GM20431 (cell line): ENCODE measurements around the gene TPSG1.
"Not testable (repeated sequence)": the region's sequence is repeated elsewhere in the genome, so short reads cannot be mapped to it uniquely, and the experiment has no call there.

ENCODE experiments used
- in situ Hi-C: fragments of 300-500 bp; cut with MseI, MboI; formaldehyde crosslinking; loops from one replicate; pipeline ENCODE4 v1.15.0; 2020; ENCODE audit warnings: low sequenced_read_pairs; ENCODE audit not compliant: unreplicated experiment

TPSG1 gene

DNA sequence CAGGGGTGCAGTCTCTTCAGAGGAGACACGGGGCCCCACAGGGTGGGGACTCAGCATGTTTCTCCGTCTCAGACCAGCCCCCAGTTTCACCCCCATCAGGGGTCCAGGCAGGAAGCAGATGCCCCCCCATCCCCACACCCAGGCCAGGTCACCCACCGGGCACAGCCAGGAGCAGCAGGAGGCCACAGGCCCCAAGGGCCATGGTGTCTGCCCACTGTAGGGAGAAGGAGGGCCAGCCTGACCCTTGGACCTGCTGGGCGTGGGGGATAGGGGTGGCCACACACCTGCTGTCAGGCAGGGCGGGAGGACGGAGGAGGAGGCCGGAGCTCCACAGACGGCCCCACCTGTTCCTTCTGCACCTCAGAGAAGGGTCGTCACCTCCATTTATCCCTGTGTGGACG, at the start of gene TPSG1:
TPSG1 (minus strand) TSS at position 218 of the 401 bp plus-strand sequence; CDS start at position 202, 16 bp downstream.
- in situ Hi-C loops = no loop called here

DNA sequence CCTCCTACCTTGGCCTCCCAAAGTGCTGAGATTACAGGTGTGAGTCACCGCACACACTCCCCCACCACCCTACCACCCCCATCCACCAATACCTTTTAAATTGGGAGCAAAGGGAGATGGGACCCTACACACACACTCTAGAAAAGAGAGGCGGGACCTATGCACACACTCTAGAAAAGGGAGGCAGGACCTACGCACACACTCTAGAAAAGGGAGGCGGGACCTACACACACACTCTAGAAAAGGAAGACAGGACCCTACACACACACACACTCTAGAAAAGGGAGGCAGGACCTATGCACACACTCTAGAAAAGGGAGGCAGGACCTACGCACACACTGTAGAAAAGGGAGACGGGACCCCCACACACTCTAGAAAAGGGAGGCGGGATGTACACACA, 49.7 kb upstream of the TPSG1 start:
- in situ Hi-C loops = no loop called here

DNA sequence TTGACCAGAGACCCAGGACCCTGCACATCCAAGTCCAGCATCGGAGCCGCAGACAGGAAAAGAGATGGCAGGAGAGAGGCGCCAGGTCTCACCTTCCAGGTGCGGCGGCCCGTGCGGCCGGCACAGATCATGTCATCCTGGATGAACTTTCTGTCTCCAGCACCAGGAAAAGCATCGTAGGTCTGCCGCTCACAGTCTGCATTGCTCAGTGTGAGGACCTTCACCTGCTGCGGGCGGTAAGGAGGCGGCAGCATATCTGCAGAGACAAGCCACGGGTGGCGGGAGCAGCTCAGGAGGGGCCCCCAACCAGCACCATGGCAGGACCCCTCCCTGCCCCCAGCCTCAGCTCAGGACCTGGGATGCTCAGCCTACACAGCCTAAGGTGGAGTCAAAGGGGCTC, 48.7 kb upstream of the TPSG1 start:
- in situ Hi-C loops = no loop called here

DNA sequence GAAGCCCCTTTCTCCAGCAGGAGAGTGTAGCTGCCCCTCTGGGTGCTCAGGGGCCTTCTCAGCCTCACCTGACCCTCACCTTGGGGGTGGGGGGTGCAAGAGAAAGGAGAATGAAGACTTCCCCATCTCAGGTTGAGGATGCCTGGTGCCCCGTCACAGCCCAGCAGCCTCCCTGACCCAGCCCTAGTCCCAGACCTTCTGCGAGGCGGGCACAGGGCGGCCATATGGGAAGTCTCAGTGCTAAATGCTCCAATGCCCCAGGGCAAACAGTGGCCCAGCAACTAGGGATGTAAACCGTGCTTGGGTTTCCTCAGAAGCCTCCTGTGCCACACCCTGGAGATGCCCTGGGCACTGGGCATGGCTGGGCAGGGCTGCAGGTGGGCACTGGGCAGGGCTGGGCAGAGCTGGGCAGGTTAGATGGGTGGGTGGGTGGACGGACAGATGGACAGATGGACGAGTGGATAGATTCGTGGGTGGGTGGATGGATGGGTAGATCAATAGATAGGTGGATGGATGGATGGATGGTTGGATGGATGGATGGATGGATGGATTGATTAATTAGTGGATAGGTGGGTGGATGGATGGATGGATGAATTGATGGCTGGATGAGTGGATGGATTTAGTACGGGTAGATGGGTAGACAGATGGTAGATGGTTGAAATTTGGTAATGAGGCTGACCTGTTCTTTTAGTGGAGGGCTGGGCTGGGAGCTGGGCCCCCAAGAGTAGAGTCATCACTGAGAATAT, 47.6 kb upstream of the TPSG1 start:
- in situ Hi-C loops = no loop called here

DNA sequence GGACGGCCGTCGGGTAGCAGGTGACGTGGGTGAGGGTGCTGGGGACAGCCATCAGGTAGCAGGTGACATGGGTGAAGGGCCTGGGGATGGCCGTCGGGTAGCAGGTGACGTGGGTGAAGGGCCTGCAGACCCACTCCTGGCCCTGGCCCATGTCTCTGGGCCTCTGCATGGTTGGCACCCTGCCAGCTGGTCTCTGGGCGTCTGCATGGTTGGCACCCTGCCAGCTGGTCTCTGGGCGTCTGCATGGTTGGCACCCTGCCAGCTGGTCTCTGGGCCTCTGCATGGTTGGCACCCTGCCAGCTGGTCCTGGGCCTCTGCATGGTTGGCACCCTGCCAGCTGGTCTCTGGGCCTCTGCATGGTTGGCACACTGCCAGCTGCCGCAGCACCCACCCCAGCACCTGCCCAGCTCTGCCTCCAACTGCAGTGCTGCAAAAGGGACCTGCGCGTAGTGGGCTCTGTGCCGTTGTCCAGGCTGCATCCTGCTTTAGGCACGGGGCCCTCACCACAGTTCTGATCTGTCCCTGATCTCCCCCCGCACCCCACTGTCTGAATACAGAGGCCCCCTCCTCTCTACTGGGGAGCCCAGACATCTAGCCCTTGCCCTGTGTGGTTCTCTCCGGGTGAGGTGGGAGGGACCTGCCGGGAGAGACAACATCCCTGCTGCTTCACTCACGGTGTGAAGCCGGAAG, 46.8 kb upstream of the TPSG1 start:
- in situ Hi-C loops = not testable (repeated sequence)

DNA sequence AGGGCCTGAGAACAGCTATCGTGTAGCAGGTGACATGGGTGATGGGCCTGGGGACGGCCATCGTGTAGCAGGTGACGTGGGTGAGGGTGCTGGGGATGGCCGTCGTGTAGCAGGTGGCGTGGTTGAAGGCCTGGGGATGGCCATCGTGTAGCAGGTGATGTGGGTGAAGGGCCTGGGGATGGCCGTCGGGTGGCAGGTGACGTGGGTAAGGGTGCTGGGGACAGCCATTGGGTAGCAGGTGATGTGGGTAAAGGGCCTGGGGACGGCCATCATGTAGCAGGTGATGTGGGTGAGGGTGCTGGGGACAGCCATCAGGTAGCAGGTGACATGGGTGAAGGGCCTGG, 46.3 kb upstream of the TPSG1 start:
- in situ Hi-C loops = no loop called here

DNA sequence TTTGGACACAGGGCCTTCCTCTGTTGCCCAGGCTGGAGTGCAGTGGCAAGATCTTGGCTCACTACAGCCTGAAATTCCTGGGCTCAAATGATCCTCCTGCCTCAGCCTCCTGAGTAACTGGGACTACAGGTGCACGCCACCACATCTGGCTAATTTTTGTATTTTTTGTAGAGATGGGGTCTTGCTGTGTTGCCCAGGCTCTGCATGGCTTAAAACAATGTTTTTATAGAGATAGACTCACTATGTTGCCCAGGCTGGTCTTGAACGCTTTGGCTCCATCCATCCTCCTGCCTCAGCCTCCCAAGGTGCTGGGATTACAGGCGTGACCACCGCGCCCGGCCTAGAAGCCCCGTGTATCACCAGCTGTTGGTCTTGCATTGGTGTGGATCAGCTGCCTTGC, 44.4 kb upstream of the TPSG1 start:
- in situ Hi-C loops = not testable (repeated sequence)

DNA sequence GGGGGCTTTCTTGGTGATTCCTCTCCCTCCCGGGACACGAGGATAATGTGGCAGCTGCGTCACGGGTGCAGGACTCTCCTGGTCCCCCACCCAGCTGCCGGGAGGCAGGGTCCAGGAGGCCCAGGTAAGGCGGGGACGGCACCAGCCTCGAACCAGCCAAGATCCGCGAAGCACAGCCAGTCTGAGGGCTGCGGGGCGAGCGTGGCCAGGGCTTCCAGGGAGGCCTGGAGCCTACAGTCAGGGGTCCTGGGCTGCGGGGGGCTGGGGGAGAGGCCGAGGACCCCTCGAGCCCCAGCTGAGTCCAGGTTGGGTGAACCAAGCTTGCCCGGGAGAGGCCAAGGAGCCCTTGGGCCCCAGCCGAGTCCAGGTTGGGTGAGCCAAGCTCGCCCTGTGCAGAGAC, 40.8 kb upstream of the TPSG1 start:
- in situ Hi-C loops = no loop called here

DNA sequence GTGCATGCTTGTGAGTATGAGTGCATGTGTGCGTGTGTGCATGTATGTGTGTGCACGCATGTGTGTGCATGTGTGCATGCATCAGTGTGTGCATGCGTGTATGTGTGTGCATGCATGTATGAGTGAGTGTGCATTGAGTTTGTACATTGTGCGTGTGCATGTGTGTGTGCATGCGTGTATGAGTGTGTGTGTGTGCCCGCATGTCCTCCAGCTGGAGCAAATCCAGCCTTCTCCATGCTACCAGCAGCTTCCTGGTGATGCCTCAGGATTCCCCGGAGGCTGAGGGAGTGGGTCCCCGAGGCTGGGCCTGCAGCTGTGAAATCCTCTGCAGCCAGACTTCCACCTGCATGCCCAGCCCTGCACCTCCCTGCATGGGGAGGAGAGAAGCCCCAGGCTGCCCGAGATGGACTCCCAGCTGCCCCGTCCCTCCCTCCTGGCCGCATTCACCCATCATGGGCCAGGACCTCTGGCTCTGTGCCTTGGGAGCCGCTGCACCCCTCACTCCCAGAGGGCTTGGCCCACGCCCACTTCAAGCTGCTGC, 40.1 kb upstream of the TPSG1 start:
- in situ Hi-C loops = no loop called here

DNA sequence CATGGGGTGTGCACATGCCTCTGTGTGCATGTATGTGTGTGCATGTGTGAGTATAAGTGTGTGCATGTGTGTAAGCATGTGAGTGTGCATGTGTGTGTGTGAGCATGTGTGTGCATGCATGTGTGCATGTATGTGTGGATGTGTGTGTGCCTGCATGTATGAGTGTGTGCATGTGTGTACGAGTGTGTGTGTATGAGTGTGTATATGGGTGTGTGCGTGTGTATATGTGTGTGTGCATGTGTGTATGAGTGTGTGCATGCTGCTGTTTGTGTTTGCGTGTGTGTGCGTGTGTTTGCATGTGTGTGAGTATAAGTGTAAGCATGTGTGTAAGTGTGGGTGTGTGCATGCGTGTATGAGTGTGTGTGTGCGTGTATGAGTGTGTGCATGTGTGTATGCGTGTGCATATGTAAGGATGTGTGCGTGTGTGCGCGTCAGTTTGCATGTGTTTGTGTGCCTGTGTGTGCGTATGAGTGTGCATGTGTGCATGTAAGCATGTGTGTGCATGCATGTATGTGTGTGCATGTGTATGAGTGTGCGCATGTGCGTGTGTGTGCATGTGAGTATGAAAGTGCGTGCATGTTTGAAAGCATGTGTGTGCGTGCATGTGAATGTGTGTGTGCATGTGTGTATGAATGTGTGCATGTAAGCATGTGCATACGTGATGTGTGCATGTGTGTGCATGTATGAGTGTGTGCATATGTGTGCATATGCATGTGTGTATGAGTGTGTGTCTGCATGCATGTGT, 39.4 kb upstream of the TPSG1 start:
- in situ Hi-C loops = no loop called here

DNA sequence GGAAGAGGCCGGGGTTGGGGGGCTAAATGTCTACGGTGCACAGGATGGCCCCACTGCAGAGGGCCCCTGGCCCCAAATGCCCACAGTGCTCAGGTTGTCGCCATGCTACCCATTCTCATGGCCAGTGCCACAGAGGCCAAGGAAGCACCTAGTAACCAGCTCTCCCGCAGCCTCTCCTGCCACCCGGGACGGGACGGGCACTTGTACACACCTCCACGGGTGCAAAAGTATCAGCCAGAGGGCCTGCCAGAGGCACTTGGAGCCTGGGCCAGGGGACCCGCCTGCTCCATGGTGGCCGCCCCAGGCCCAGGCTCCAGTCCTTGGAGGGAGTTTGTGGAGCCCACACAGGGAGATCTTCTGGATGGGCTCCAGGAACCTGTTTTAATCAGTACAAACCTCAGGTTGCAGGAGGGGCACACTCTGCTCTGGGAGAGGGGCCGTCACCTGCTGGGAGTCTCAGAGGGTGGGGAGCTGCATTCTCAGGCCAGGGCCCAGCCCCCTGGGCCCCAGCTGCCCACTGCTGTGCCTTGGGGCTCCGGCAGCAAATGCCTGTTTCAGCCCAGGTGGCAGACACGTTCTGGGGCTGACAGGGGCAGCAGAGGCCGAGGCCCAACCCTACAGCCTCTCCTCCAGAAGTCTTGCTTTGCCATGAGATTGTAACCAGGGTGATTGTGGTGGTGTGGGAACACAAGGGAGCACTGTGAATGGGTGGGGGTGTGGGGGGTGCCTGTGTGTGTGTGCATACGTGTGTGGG, 38.7 kb upstream of the TPSG1 start:
- in situ Hi-C loops = no loop called here

DNA sequence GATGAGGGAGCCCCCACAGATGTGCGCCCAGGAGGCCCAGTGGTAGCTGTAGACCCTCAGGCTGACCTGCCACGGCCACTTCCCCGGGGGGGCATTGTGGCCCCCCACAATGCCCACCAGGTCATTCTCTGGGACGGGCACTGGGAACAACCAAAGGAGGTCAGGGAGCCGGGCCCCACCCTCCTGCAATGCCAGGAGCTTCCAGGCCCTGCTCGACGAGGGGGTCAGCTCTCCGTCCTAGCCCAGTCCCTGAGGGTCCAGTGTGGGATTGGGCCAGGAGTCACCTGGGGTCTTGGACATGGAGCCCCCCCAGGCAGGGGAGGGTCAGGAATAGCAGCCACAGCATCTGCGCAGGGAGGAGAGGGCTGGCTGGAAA, 37.8 kb upstream of the TPSG1 start:
- in situ Hi-C loops = no loop called here

DNA sequence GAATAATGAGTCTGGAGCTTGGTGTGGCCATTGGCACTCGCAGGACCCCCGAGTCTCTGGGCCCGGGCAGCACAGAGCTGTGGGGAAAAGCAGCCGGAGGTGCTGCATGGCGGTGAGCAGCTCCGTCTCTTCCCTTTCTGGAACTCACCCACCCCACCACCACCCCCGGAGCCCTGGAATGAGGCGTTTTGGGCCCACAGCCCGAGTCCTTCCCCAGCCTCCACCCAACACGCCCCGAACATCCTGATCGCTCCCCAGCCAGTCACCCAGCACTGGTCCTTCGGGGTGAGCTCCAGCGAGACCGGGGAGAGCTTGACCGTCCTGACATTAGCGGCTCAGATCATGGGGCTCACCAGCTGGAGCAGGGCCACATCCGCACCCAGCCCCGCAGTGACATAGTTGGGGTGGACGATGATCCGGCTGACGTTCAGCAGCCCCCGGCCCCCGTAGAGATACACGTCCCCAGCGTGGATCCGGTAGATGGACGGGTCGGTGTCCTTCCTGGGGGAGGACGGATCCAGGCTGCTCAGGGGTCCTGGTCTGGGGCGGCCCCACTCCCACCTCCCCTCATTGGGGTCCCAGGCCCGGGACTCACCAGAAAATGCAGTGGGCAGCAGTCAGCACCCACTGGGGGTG, 37.3 kb upstream of the TPSG1 start:
- in situ Hi-C loops = no loop called here

DNA sequence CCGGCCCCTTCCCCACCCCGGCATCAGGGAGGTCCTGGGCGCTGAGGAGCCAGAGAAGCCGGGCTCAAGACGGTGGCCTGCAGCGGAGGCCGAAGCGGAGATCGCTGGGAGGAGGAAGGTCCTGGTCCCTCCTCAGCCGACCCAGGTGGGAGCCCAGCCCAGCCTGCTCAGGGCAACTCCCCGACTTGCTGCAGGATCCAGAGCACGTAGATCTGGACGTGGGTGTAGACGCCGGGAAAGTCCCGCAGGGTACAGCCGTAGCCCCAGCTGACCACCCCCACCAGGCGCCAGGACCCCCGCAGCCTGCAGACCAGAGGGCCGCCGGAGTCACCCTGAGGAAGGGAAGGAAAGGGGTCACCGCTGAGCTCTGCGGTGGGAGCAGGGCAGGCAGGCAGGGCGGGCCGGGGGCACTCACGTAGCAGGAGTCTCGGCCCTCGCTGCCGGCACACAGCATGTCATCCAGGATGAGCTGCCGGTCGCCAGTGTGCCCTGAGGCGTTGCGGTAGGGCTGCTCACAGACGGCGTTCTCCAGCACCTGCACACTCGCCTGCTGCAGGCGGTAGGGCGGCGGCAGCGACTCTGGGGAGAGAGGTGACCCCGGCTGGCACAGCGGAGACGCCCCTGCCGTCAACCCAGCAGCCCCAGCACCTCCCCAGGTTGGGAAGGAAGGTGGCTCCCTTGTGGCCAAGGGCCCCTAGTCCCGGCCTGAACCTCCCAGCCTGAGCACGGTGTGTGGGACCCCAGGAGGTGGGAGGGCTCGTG, 36.2 kb upstream of the TPSG1 start:
- in situ Hi-C loops = no loop called here

DNA sequence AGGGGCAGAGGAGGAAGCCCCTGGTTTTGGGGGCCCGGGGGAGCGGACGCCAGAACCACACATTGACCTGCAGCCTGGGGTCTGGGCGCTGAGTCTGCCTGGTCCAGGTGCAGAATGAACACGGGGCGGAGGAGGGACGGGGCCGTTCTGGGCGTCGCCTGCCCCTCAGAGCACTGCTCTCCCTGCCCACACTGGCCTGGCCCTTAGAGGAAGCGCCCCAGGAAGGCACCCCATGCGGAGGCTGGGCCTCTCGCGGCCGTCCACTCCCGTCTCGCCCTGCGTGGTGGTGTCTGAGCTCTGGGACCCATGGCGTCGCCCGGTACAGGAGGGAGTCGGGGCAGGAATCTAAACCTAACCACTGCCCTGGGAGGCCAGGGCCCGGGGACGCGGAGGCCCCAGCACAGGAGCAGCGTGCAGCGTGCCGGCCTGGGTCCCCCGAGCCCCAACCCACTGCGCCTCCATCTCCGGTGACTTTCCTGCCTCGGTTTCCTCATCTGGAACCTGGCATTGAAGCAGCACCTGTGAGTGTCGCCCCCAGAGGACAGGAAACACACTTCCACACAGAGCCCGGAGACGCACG, 35.1 kb upstream of the TPSG1 start:
- in situ Hi-C loops = no loop called here

DNA sequence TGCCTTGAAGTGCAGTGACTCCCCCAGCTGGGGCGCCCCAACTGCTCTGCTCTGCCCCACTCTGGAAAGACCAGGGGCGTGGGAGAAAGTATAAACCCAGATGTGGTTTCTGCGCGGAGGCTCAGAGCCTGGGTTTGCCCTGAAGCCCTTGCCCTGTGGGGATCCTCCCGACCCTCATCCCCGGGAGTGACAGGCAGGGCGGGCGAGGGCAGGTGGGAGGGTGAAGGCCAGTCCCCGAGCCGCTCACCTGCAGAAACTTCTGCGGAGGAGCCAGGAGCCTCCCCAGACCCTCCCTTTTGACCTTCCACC, 34.6 kb upstream of the TPSG1 start:
- in situ Hi-C loops = no loop called here

DNA sequence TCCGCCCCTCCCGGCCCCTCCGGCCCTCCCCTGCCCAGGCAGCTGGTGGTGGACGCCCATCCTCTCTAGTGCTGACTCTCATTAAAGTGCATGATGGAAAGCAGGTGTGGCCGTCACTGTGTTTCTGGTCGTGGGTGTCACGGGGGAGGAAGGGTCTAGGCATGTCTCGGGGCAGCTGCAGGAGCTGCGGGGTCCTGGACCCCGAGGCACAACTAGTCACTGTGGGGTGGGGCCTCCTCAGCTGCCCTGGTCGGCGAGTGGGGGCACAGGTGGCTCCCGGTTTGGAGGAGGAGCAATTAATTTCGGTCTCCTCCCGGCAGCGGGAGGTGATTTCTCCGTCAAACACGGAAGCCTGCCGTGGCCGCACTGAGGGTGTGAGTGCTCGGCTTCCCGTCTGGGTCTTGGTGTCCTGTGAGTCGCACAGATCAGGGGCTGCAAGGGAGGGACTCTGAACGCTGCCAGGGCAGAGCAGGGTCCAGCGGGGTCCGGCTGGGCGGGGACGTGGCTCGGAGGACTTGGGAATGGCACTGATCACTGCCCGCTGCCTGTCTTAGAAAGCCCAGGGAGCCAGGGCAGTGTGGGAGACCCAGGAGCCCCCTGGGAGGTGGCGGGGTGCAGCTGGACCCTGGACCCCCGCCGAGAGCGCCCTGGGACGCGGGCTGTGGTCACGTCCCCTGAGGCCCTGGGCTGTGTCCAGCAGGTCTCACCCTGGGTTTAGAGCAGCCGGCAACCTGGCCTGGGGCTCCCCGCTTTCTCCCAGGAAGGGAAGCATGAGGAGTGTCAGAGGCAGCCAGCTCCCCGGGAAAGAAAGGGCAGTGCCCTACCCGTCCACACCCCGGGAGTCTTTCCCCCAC, 34.1 kb upstream of the TPSG1 start:
- in situ Hi-C loops = no loop called here

DNA sequence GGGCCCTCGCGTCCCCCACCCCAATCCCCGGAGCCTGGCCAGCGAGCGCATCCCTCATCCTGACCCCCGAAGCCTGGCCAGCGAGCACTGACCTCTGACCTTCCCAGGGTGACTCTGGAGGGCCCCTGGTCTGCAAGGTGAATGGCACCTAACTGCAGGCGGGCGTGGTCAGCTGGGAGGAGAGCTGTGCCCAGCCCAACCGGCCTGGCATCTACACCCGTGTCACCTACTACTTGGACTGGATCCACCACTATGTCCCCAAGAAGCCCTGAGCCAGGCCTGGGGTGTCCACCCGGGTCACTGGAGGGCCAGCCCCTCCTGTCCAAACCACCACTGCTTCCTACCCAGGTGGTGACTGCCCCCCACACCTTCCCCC, 33.1 kb upstream of the TPSG1 start:
- in situ Hi-C loops = no loop called here
